SJSA1 (cell line): ENCODE results near the gene PAPPA. TPM values are rescaled to one million over a fixed set of nuclear protein-coding genes. Genes with fewer than 3 reads are reported as not detected.

Experiments used
- DNase-seq, 2 experiments: peaks; one replicate each; pipeline ENCODE4 v3.0.0-alpha.2; 2015 to 2020; ENCODE audit warnings: low spot score in 2 of 2, low read depth in 1 of 2
- H3K27ac ChIP-seq: fragments of 250-450 bp; sonication (Bioruptor Pico); 2 replicates; pipeline ENCODE4 v1.5.1; 2020; ENCODE audit warnings: mild to moderate bottlenecking, moderate library complexity
- H3K27me3 ChIP-seq: fragments of 250-450 bp; sonication (Bioruptor Pico); replicated peaks from 2 replicates; pipeline ENCODE4 v1.5.1; 2020; ENCODE audit warnings: mild to moderate bottlenecking, moderate library complexity
- H3K36me3 ChIP-seq: fragments of 250-450 bp; sonication (Bioruptor Pico); 2 replicates; pipeline ENCODE4 v1.5.1; 2020; ENCODE audit warnings: mild to moderate bottlenecking
- H3K4me1 ChIP-seq: fragments of 250-450 bp; sonication (Bioruptor Pico); replicated peaks from 2 replicates; pipeline ENCODE4 v1.6.1; 2021; ENCODE audit warnings: mild to moderate bottlenecking
- H3K4me3 ChIP-seq: fragments of 250-450 bp; sonication (Bioruptor Pico); 2 replicates; pipeline ENCODE4 v1.5.1; 2020; ENCODE audit warnings: mild to moderate bottlenecking
- H3K9me3 ChIP-seq: fragments of 250-450 bp; sonication (Bioruptor Pico); replicated peaks from 2 replicates; pipeline ENCODE4 v1.5.1; 2020; ENCODE audit warnings: mild to moderate bottlenecking
- total RNA-seq: library from RNA; depleted of rRNA; stranded (reverse); fragments of >200 nt; shearing (Covaris generic); gene quantifications from 2 replicates; pipeline ENCODE4 v1.2.3, GENCODE V29; 2014

Gene PAPPA
- total RNA-seq, 1 experiment from 2014 or later, result 5.3 TPM

- no peaks in the 10 kb centered on the region for H3K27me3 ChIP-seq
- peaks cover 33% of the 10 kb centered on the region for H3K4me1 ChIP-seq
- peak overlapping the region; percentile 48 for H3K27ac ChIP-seq
- peak overlapping the region; percentile 19 for H3K4me3 ChIP-seq
- H3K9me3 ChIP-seq, result no peaks in the 10 kb centered on the region
- peak; percentile 65 to 79 for DNase-seq
- H3K36me3 ChIP-seq, result peaks cover 18% of the 10 kb centered on the region
These were observed 3.2 kb downstream of the PAPPA start for GRCh38 chr9:116156621-116157314.

GRCh38 chr9:116157436-116158138, 4.0 kb downstream of the PAPPA start:
- Histone ChIP-seq H3K4me3 (peak overlapping the region; percentile 19; the same call in 1 of the 2 replicates), H3K27me3 (no peaks in the 10 kb centered on the region), H3K36me3 (peaks cover 20% of the 10 kb centered on the region), H3K9me3 (no peaks in the 10 kb centered on the region), H3K4me1 (peaks cover 25% of the 10 kb centered on the region), H3K27ac (peak overlapping the region; percentile 48)
- peak; percentile 56 to 70 for DNase-seq

GRCh38 chr9:116160676-116161571, 7.3 kb downstream of the PAPPA start:
- Histone ChIP-seq H3K4me1 (peaks cover 19% of the 10 kb centered on the region), H3K36me3 (peaks cover 22% of the 10 kb centered on the region), H3K27me3 (no peaks in the 10 kb centered on the region), H3K4me3 (no peak overlapping the region), H3K9me3 (no peaks in the 10 kb centered on the region), H3K27ac (no peak overlapping the region)
- DNase-seq, result no peak

GRCh38 chr9:116162241-116162781, 8.7 kb downstream of the PAPPA start:
- no peak overlapping the region for H3K27ac ChIP-seq
- H3K4me1 ChIP-seq, result peaks cover 8% of the 10 kb centered on the region
- H3K9me3 ChIP-seq, result no peaks in the 10 kb centered on the region
- peaks cover 22% of the 10 kb centered on the region for H3K36me3 ChIP-seq
- no peak for DNase-seq
- no peaks in the 10 kb centered on the region for H3K27me3 ChIP-seq
- no peak overlapping the region for H3K4me3 ChIP-seq

- H3K36me3 ChIP-seq, result peaks cover 19% of the 10 kb centered on the region
- no peaks in the 10 kb centered on the region; the same call in 1 of the 2 replicates for H3K4me1 ChIP-seq
- DNase-seq, result no peak
- H3K4me3 ChIP-seq, result no peak overlapping the region
- H3K27me3 ChIP-seq, result no peaks in the 10 kb centered on the region
- no peak overlapping the region for H3K27ac ChIP-seq
- H3K9me3 ChIP-seq, result no peaks in the 10 kb centered on the region
These were observed 9.9 kb downstream of the PAPPA start for GRCh38 chr9:116163293-116164055.

GRCh38 chr9:116165912-116166311, 12.3 kb downstream of the PAPPA start:
- Histone ChIP-seq H3K4me3 (no peak overlapping the region), H3K27ac (no peak overlapping the region), H3K4me1 (no peaks in the 10 kb centered on the region; the same call in 1 of the 2 replicates), H3K27me3 (no peaks in the 10 kb centered on the region), H3K36me3 (peaks cover 8% of the 10 kb centered on the region), H3K9me3 (no peaks in the 10 kb centered on the region)
- no peak for DNase-seq

GRCh38 chr9:116166713-116167112, 13.1 kb downstream of the PAPPA start:
- Histone ChIP-seq H3K4me3 (no peak overlapping the region), H3K27ac (no peak overlapping the region), H3K9me3 (no peaks in the 10 kb centered on the region), H3K27me3 (no peaks in the 10 kb centered on the region), H3K4me1 (no peaks in the 10 kb centered on the region), H3K36me3 (peaks cover 8% of the 10 kb centered on the region)
- no peak for DNase-seq

- Histone ChIP-seq H3K27ac (no peak overlapping the region), H3K4me1 (no peaks in the 10 kb centered on the region), H3K4me3 (no peak overlapping the region), H3K36me3 (peaks cover 6% of the 10 kb centered on the region), H3K9me3 (no peaks in the 10 kb centered on the region), H3K27me3 (no peaks in the 10 kb centered on the region)
- DNase-seq, result no peak
These were observed 14.6 kb downstream of the PAPPA start for GRCh38 chr9:116168231-116168630.

GRCh38 chr9:116172216-116172615, 18.6 kb downstream of the PAPPA start:
- Histone ChIP-seq H3K27ac (no peak overlapping the region), H3K27me3 (no peaks in the 10 kb centered on the region), H3K4me3 (no peak overlapping the region), H3K36me3 (no peaks in the 10 kb centered on the region; the same call in 1 of the 2 replicates), H3K4me1 (peaks cover 7% of the 10 kb centered on the region), H3K9me3 (no peaks in the 10 kb centered on the region)
- no peak for DNase-seq

GRCh38 chr9:116174347-116174746, 20.8 kb downstream of the PAPPA start:
- no peaks in the 10 kb centered on the region; the same call in 1 of the 2 replicates for H3K36me3 ChIP-seq
- no peak overlapping the region for H3K27ac ChIP-seq
- no peak for DNase-seq
- no peaks in the 10 kb centered on the region for H3K27me3 ChIP-seq
- peaks cover 7% of the 10 kb centered on the region for H3K4me1 ChIP-seq
- H3K4me3 ChIP-seq, result no peak overlapping the region
- H3K9me3 ChIP-seq, result no peaks in the 10 kb centered on the region

- DNase-seq, result peak in 1 of 2 experiments; percentile 34
- no peak overlapping the region for H3K4me3 ChIP-seq
- H3K9me3 ChIP-seq, result no peaks in the 10 kb centered on the region
- H3K27ac ChIP-seq, result no peak overlapping the region
- H3K4me1 ChIP-seq, result peaks cover 7% of the 10 kb centered on the region
- no peaks in the 10 kb centered on the region for H3K36me3 ChIP-seq
- H3K27me3 ChIP-seq, result no peaks in the 10 kb centered on the region
These were observed 22.0 kb downstream of the PAPPA start for GRCh38 chr9:116175614-116176013.

- no peak for DNase-seq
- H3K9me3 ChIP-seq, result no peaks in the 10 kb centered on the region
- H3K27me3 ChIP-seq, result no peaks in the 10 kb centered on the region
- no peak overlapping the region for H3K27ac ChIP-seq
- peaks cover 17% of the 10 kb centered on the region for H3K4me1 ChIP-seq
- H3K4me3 ChIP-seq, result no peak overlapping the region
- H3K36me3 ChIP-seq, result no peaks in the 10 kb centered on the region
These were observed 25.1 kb downstream of the PAPPA start for GRCh38 chr9:116178481-116179211.
